Measurements from ENCODE around the gene MPL. TPM values are rescaled to one million over a fixed set of nuclear protein-coding genes. Genes with fewer than 3 reads are reported as not detected.
A peak's percentile ranks its signal among the peaks of the same experiment; 100 is the strongest.

Gene MPL
- total RNA-seq, 1 donor from 2014 or later = not detected

DNA sequence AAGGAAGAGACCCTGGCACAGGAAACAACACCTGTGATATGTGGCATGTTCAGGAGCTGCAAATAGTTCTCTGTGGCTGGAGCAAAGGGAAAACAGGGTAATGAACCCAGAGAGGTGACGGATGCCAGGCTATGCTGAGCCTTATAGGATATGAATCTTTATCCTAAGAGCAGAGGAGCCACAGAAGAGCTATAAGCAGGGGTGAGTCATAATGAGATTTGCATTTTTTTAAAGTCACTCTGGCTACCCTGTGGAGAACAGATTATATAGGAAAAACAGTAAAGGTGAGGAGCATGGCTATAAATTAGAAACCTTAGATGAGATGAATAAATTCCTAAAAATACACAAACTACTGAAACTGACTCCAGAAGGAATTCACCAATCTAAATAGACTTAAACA is 12.8 kb upstream of the MPL start:
- Mint-ChIP-seq H3K9me3 (peaks cover 17% of the 10 kb centered on the region), H3K4me3 (no peak overlapping the region), H3K36me3 (ENCODE audit: low read depth) (peaks cover 1% of the 10 kb centered on the region), H3K4me1 (peaks cover 17% of the 10 kb centered on the region), H3K27ac (no peak overlapping the region), H3K27me3 (no peaks in the 10 kb centered on the region)
- DNase-seq = no peak
- intact Hi-C loops (cut with micrococcal nuclease) = no loop called here

DNA sequence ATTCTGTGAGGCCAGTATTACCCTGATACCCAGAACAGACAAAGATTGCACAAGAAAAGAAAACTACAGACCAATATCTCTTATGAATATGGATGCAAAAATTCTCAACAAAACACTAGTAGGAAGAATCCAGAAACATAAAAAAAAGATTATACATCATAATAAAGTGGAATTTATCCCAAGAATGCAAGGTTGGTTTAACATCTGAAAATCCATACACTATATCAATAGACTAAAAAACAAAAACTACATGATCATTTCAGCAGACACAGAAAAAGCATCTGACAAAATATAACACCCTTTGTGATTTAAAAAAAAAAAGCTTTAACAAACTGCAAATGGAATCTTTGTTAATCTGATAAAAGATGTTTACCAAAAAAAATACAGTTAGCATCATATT is 12.2 kb upstream of the MPL start:
- no peaks in the 10 kb centered on the region for H3K27me3 Mint-ChIP-seq
- H3K36me3 Mint-ChIP-seq (ENCODE audit: low read depth) = peaks cover 1% of the 10 kb centered on the region
- H3K9me3 Mint-ChIP-seq = peaks cover 19% of the 10 kb centered on the region
- peaks cover 22% of the 10 kb centered on the region for H3K4me1 Mint-ChIP-seq
- intact Hi-C loops (cut with micrococcal nuclease) = no loop called here
- no peak overlapping the region for H3K4me3 Mint-ChIP-seq
- no peak for DNase-seq
- H3K27ac Mint-ChIP-seq = no peak overlapping the region

DNA sequence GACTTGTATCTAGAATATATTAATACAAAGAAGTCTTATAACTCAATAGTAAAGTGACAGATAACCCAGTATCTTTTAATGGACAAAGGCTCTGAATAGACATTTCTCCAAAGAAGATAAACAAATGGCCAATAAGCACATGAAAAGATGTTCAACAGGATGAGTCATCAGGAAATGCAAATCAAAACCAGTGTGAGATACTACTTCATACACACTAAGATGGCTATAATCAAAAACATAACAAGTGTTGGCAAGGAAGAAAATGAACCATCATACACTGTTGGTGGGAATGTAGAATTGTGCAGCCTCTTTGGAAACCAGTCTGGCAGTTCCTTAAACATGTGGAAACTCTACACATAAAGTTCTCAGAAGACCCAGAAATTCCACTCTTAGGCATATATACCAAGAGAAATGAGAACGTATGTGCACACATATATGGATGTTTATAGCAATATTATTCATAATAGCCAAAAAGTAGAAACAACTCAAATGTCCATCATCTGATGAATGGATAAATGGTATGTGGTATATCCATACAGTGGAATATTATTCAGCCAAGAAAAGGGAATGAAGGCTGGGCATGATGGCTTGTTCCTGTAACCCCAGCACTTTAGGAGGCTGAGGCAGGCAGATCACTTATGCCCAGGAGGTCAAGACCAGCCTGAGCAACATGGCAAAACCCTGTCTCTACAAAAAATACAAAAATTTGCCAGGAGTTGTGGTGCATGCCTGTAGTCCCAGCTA is 9.9 kb upstream of the MPL start:
- no peak overlapping the region for H3K4me3 Mint-ChIP-seq
- no peak overlapping the region for H3K27ac Mint-ChIP-seq
- H3K4me1 Mint-ChIP-seq = peaks cover 28% of the 10 kb centered on the region
- H3K36me3 Mint-ChIP-seq (ENCODE audit: low read depth) = peaks cover 1% of the 10 kb centered on the region
- peaks cover 19% of the 10 kb centered on the region for H3K9me3 Mint-ChIP-seq
- intact Hi-C loops (cut with micrococcal nuclease) = no loop called here
- no peaks in the 10 kb centered on the region for H3K27me3 Mint-ChIP-seq
- no peak for DNase-seq

DNA sequence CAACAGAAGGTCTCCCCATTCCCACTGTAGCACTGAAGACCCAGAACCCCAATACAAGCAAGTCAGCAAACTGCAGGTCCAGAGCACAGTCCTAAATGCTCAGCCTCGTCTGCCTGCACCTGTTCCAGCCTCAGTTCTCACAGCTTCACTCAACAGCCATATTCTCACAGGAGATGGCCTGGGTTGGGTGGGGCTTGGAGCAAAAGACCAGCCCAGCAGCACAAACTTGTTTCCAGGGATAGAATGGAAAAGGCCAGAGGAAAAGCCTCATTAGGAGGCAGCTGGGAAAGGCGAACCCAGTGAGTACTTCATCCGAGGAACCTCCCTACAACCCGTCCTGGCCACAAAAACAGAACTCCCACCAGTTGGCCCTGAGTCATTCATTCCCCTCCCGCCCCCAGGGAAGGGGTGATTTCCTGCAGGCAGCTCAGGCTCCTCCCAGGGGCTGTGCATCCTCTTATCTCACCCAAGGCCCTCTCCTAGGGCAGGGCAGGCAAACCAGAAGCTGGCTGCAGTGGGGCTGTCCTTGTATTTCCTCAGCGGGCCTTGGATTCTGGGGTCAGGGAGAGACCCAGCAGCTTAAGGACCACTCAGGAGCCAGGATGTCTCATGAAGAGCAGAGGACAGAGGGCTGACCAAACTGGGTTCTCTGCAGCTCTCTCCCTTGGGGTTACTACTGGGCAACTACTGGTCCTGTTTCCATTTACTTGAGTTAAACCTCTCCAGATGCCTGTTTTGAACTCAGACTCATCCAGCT is 7.4 kb upstream of the MPL start:
- Mint-ChIP-seq H3K9me3 (peaks cover 13% of the 10 kb centered on the region), H3K4me3 (peak overlapping the region; percentile 38), H3K27me3 (no peaks in the 10 kb centered on the region), H3K27ac (peak overlapping the region; percentile 84), H3K4me1 (peaks cover 23% of the 10 kb centered on the region), H3K36me3 (ENCODE audit: low read depth) (peaks cover 1% of the 10 kb centered on the region)
- peak; percentile 78 for DNase-seq
- intact Hi-C loops (cut with micrococcal nuclease) = loop anchor here (1.0 to 10.0 kb wide), 3 partner anchors 33 to 485 kb away; partner anchors contain the start of genes ELOVL1 and ZNF691

DNA sequence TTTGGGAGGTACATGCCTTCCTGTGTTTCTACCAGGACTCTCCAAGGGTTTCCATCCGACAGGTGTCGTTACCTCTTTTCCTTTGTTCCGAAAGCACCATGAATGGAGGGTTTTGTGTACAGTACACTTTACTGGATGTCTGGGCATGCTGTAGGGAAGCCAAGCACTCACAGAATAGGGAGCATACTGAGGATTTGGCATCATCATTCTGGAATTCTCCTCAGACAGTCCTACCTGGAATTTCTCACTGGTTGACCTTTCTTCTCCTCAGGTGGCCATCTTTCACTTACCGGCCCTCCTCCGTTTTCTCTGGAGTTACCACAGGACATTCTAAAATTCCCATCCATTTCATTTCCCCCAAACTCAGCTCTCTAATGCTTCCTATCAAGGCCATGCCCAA is 5.9 kb upstream of the MPL start:
- peak overlapping the region; percentile 22 for H3K27ac Mint-ChIP-seq
- no peaks in the 10 kb centered on the region for H3K36me3 Mint-ChIP-seq (ENCODE audit: low read depth)
- intact Hi-C loops (cut with micrococcal nuclease) = loop anchor here (5.0 to 10.0 kb wide), 2 partner anchors 34 to 487 kb away; partner anchors contain the start of gene ZNF691
- no peak for DNase-seq
- H3K9me3 Mint-ChIP-seq = peaks cover 8% of the 10 kb centered on the region
- peaks cover 23% of the 10 kb centered on the region for H3K4me1 Mint-ChIP-seq
- no peaks in the 10 kb centered on the region for H3K27me3 Mint-ChIP-seq
- H3K4me3 Mint-ChIP-seq = no peak overlapping the region

DNA sequence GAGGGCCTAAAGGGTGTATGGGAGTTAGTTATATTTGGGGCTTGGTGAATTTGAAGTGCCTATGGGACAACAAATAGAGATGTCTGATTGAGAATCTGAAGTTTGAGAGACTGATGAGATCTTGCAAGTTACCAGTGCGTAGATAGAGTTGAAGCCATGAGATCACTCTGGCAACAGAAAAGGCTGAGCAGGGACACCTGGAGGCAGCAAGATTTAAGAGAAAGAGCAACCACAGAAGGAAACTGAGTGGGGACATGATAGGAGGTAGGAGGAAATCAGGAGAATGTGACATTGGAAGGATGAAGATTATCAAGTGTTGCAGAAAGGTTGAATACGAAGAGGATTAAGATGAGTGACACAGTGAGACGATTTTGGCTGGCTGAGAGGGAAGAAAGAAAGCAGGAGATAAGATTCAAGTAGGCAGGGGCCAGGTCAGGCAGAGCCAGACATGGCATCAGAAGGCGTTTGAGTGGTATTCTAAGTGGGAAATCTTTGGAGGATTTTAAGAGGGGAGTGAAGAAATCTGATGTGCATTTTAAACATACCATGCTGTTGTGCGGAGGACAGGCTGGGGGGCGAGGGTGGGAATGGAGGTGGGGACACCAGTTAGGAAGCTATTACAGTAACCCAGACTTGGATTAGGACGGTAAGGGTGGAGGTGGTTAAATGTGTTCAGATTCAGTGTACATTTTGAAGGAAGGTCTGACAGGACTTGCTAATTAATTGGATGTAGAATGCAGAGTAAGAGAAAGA is 3.0 kb upstream of the MPL start:
- no peak for DNase-seq
- Mint-ChIP-seq H3K27me3 (no peaks in the 10 kb centered on the region), H3K9me3 (peaks cover 3% of the 10 kb centered on the region), H3K36me3 (ENCODE audit: low read depth) (no peaks in the 10 kb centered on the region), H3K4me1 (peaks cover 13% of the 10 kb centered on the region), H3K27ac (peak overlapping the region; percentile 8), H3K4me3 (no peak overlapping the region)
- intact Hi-C loops (cut with micrococcal nuclease) = loop anchor here (5.0 to 10.0 kb wide), 2 partner anchors 37 to 490 kb away; partner anchors contain the start of gene ZNF691

DNA sequence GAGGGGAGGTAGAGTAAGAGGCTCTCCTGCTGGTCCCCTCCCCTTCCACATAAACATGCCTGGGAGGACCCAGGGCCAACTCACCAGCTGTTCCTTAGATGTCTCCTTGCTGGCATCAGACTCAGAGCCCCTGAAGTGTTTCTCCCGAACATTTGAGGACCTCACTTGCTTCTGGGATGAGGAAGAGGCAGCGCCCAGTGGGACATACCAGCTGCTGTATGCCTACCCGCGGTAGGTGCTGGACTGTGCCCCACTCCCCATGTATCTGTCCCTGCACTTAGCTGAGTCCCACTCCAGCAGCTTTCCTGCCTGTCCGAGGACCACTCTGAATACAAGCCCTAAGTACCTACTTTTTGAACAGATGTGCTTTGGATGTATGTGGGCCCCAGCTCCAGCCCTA is 383 bp downstream of the MPL start:
- Mint-ChIP-seq H3K27me3 (peaks cover 8% of the 10 kb centered on the region), H3K4me1 (no peaks in the 10 kb centered on the region), H3K4me3 (no peak overlapping the region), H3K27ac (no peak overlapping the region), H3K9me3 (no peaks in the 10 kb centered on the region), H3K36me3 (ENCODE audit: low read depth) (no peaks in the 10 kb centered on the region)
- DNase-seq = no peak
- intact Hi-C loops (cut with micrococcal nuclease) = loop anchor here (10.0 kb wide), 1 partner anchor 493 kb away; the partner anchor contains the start of gene ZNF691

DNA sequence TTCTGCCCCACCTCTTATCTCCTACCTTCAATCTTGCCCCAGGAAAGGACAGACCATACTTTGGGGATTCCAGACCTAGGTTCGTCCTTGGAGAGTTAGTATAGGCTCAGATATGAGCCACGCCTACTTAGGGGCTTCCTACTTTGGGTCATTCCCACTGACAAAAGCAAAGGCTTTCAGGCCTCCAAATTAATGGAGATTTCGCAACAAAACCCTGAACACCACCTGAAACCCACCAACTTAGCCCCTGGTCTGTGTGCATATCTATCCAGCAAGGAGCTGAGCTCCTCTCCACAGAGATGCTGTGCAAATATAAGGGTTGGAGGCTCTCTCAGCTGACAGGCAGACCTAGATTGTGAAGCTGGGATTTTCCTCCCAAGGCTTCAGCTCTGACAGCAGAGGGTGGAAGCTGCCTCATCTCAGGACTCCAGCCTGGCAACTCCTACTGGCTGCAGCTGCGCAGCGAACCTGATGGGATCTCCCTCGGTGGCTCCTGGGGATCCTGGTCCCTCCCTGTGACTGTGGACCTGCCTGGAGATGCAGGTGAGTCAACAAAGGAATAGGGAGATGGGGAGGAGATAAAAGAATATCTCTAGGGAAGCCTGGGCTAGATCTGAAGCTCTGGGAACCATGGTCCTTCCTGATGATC is 2.1 kb downstream of the MPL start:
- Mint-ChIP-seq H3K36me3 (ENCODE audit: low read depth) (no peaks in the 10 kb centered on the region), H3K4me1 (peaks cover 8% of the 10 kb centered on the region), H3K9me3 (no peaks in the 10 kb centered on the region), H3K4me3 (no peak overlapping the region), H3K27me3 (peaks cover 8% of the 10 kb centered on the region), H3K27ac (no peak overlapping the region)
- intact Hi-C loops (cut with micrococcal nuclease) = loop anchor here (10.0 kb wide), 1 partner anchor 495 kb away; the partner anchor contains the start of gene ZNF691
- DNase-seq = no peak

DNA sequence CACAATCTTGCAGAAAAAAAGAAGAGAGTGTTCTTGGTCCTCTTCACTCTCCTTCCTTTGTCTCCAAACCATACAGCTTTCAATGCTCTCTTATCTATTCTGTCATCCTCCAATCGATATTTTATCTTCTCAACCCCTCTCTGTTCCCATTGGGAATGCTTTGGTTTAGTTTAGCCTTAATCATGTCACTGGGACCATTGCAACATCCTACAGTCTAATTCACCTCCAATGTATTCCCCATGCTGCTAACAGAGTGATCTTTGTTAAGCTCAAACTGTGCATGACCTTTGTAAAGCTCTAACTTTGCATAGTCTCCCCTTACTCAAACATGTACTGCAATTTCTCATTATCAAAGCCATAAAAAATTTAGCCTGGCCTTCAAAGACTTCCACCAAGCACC is 2.9 kb downstream of the MPL start:
- no peaks in the 10 kb centered on the region for H3K36me3 Mint-ChIP-seq (ENCODE audit: low read depth)
- no peak overlapping the region for H3K27ac Mint-ChIP-seq
- H3K27me3 Mint-ChIP-seq = peaks cover 8% of the 10 kb centered on the region
- no peaks in the 10 kb centered on the region for H3K9me3 Mint-ChIP-seq
- intact Hi-C loops (cut with micrococcal nuclease) = no loop called here
- peaks cover 8% of the 10 kb centered on the region for H3K4me1 Mint-ChIP-seq
- no peak for DNase-seq
- H3K4me3 Mint-ChIP-seq = no peak overlapping the region

DNA sequence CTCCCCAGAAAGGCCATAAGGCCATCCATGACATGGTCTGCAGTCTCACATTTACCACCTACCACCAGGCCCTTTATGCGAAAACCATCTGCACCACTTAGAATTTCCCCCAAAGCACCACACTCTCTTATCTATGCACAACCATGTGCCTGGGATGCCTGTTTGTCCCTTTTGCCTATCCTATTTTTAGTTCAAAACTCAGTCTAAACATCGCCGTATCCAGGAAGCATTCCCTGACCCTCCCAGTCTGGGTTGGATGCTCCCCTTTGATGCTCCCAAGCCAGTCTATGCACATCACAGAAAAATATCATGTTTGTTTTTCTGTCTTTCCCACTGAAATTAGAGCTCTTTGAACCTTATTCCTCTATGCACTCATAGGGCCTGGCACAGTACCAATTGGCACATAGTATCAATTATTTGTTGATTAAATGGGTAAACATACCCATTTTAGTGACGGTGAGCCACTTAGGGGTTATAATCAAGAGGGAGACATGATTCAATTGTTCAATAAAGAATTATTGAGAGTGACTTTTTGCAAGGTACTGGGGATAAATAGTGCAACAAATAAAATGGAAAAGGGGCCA is 6.7 kb downstream of the MPL start:
- no peak overlapping the region for H3K27ac Mint-ChIP-seq
- intact Hi-C loops (cut with micrococcal nuclease) = no loop called here
- no peak for DNase-seq
- peaks cover 14% of the 10 kb centered on the region for H3K4me1 Mint-ChIP-seq
- H3K27me3 Mint-ChIP-seq = peaks cover 9% of the 10 kb centered on the region
- H3K36me3 Mint-ChIP-seq (ENCODE audit: low read depth) = no peaks in the 10 kb centered on the region
- H3K4me3 Mint-ChIP-seq = no peak overlapping the region
- no peaks in the 10 kb centered on the region for H3K9me3 Mint-ChIP-seq

DNA sequence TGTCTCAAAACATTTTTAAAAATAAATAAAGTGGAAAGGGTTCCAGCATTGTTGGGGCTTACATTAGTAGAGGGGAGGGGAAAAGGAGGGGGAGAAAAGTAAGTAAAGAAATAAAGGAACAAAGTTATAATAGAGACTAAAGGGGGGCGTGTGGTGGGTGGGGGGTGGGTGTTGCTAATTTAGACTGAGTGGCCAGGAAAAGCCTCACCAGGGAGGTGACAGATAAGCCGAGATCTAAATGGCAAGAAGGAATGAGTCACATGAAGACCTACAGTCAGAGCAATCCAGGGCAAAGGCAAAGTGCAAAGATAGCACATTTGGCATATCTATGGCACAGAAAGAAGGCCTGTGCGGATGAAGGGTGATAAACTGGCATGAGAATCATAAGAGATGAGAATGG is 7.5 kb downstream of the MPL start:
- Mint-ChIP-seq H3K4me3 (no peak overlapping the region), H3K27me3 (peaks cover 9% of the 10 kb centered on the region), H3K4me1 (peaks cover 20% of the 10 kb centered on the region), H3K27ac (no peak overlapping the region), H3K9me3 (no peaks in the 10 kb centered on the region), H3K36me3 (ENCODE audit: low read depth) (no peaks in the 10 kb centered on the region)
- no peak for DNase-seq
- intact Hi-C loops (cut with micrococcal nuclease) = no loop called here

DNA sequence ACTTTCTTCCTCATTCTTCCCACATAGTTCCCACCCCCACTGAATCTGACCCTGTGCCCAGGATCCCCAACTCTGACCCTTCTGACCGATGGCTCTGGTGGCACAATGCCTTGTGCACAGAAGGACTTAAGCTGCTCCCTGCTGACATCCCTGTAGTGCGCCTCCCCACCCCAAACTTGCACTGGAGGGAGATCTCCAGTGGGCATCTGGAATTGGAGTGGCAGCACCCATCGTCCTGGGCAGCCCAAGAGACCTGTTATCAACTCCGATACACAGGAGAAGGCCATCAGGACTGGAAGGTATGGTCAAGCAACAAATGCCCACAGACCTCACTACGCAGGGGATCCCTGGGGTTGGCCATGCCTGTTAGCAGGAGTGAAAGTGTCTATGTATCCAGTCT is 9.0 kb downstream of the MPL start:
- peaks cover 2% of the 10 kb centered on the region for H3K27me3 Mint-ChIP-seq
- H3K4me1 Mint-ChIP-seq = peaks cover 20% of the 10 kb centered on the region
- H3K4me3 Mint-ChIP-seq = no peak overlapping the region
- no peaks in the 10 kb centered on the region for H3K36me3 Mint-ChIP-seq (ENCODE audit: low read depth)
- no peak overlapping the region for H3K27ac Mint-ChIP-seq
- no peak for DNase-seq
- H3K9me3 Mint-ChIP-seq = no peaks in the 10 kb centered on the region
- intact Hi-C loops (cut with micrococcal nuclease) = no loop called here

DNA sequence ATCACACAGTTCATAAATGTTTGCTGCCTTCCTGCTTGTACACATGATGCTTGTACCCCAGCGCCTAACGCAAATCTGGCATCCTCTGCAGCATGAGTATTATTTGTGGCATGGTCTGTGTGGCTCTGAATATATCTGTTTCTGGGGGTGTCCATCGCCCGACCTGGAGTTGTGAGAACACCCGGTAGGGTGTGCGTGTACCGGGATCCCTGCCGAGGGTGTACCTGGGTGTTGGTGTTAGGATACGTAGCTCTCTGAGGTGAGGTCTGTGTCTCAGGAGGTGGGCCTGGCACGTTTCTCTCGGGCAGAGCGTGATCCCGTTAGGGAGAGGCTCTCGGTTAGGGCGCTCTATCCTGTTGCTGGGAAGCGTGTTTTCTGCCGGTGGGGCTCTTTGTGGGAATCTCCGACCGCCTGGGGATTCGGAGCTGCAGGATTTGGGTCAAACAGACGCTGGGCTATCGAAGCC is 10.8 kb downstream of the MPL start:
- Mint-ChIP-seq H3K36me3 (ENCODE audit: low read depth) (no peaks in the 10 kb centered on the region), H3K4me1 (peaks cover 27% of the 10 kb centered on the region), H3K27me3 (peaks cover 2% of the 10 kb centered on the region), H3K27ac (no peak overlapping the region), H3K9me3 (no peaks in the 10 kb centered on the region), H3K4me3 (no peak overlapping the region)
- DNase-seq = no peak
- intact Hi-C loops (cut with micrococcal nuclease) = no loop called here

Measured in activated CD4-positive, alpha-beta T cell treated with anti-CD3 and anti-CD28 coated beads, Interleukin-2, amount 10 ng/mL, durations not matched to agents 24 days and 14 days (primary cell).